ENCODE measurements around the gene NBEA.

DNA sequence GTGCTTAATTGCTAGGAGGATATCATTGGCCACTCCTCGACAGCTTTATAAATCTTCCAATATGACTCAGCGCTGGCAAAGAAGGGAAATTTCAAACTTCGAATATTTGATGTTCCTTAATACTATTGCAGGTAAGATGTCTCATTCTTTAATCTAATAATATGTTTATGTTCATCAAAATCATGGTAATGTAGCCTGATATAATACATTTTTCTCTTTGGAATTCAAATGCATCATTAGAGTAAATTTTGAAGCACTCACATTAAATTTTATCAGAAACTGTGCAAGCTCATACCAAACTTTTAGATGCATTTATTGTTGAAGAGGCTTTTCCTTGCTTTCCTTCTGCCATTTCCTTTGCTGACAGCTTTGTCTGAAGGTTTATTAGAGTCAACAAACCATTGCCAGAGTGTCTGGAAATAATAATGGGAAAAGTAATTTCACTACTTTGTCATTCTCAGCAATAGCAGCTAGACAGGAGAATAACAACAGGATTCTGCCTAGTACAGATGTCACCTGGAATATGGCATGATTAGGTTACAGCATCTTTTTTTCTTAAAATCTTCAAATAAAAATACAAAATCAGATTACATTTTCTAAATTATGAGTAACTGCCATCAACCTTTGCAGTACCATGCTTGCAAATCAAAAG, 613.0 kb downstream of the NBEA start:
- TF ChIP-seq, protein P1, sequence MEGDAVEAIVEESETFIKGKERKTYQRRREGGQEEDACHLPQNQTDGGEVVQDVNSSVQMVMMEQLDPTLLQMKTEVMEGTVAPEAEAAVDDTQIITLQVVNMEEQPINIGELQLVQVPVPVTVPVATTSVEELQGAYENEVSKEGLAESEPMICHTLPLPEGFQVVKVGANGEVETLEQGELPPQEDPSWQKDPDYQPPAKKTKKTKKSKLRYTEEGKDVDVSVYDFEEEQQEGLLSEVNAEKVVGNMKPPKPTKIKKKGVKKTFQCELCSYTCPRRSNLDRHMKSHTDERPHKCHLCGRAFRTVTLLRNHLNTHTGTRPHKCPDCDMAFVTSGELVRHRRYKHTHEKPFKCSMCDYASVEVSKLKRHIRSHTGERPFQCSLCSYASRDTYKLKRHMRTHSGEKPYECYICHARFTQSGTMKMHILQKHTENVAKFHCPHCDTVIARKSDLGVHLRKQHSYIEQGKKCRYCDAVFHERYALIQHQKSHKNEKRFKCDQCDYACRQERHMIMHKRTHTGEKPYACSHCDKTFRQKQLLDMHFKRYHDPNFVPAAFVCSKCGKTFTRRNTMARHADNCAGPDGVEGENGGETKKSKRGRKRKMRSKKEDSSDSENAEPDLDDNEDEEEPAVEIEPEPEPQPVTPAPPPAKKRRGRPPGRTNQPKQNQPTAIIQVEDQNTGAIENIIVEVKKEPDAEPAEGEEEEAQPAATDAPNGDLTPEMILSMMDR (IDR thresholded peaks at IDR 0.05) = no peak
- no peak for TF ChIP-seq POLR2AphosphoS5 (IDR thresholded peaks at IDR 0.05)
- TF ChIP-seq POLR2A (IDR thresholded peaks at IDR 0.05) = no peak

Data from breast epithelium (tissue), 3 donors.